Left lung (tissue), 10 donors: ENCODE data around the gene DLX1. TPM values are rescaled to one million over a fixed set of nuclear protein-coding genes. Genes with fewer than 3 reads are reported as not detected.

Experiments used
- ATAC-seq: fragments of 200-7000 bp; cut with Tn5 transposase; one replicate; pipeline ENCODE4 v1.9.1; 2020; ENCODE audit warnings: moderate library complexity
- DNase-seq, 4 donors: peaks; one replicate each; pipeline ENCODE4 v3.0.0-alpha.2; 2013 to 2020
- H3K27ac ChIP-seq, 2 donors: fragments of 200-600 bp; sonication (generic) in 1 of 2; one replicate each; pipeline versions ENCODE4 v1.5.0 to v1.8.0; 2020 to 2021
- H3K27me3 ChIP-seq, 2 donors: fragments of 200-600 bp; sonication (generic) in 1 of 2; one replicate each; pipeline versions ENCODE4 v1.5.0 to v1.8.0; 2020 to 2021
- H3K36me3 ChIP-seq, 2 donors: fragments of 200-600 bp; sonication (generic) in 1 of 2; one replicate each; pipeline versions ENCODE4 v1.5.0 to v1.8.0; 2020 to 2021
- H3K4me1 ChIP-seq, 2 donors: fragments of 200-600 bp; one replicate each; pipeline ENCODE4 v1.8.0; 2021
- H3K4me3 ChIP-seq, 2 donors: fragments of 200-600 bp; sonication (generic) in 1 of 2; one replicate each; pipeline versions ENCODE4 v1.5.0 to v1.8.0; 2020 to 2021; ENCODE audit warnings: mild to moderate bottlenecking in 1 of 2
- H3K9me3 ChIP-seq, 2 donors: fragments of 200-600 bp; sonication (generic) in 1 of 2; one replicate each; pipeline versions ENCODE4 v1.5.0 to v1.8.0; 2020 to 2021
- CTCF ChIP-seq, 2 donors: fragments of 200-600 bp; sonication (generic) in 1 of 2; IDR thresholded peaks; one replicate each; pipeline versions ENCODE4 v1.5.0 to v1.8.0; 2021; ENCODE audit warnings: antibody characterized with exemption in 2 of 2
- intact Hi-C, 2 donors: fragments of 100-400 bp; cut with DNase I; formaldehyde crosslinking; loops; one replicate each; pipeline versions ENCODE4 v1.11.2 to v1.14.2; 2022
- polyA plus RNA-seq, 6 donors: library from polyadenylated mRNA; unstranded; fragments of 120-200 nt; gene quantifications; one replicate each; pipeline ENCODE4 v1.2.1, GENCODE V29; 2013; ENCODE audit not compliant: insufficient read length in 6 of 6
- total RNA-seq, 2 donors: library from RNA; stranded (reverse); fragmentation: NEBNext Ultra II Directional; extraction: Animal tissue kit (Norgen Biotek cat#: 25700); gene quantifications; one replicate each; pipeline ENCODE4 v1.2.1, GENCODE V29; 2021
- donor health status: DM: no; HTN: yes; CAD: no.
- donor health status: DM: no; HTN: no; CAD: no.

Gene DLX1
- total and polyA plus RNA-seq, 8 donors: 0.09 to 0.11 TPM; not detected in 6

DNA sequence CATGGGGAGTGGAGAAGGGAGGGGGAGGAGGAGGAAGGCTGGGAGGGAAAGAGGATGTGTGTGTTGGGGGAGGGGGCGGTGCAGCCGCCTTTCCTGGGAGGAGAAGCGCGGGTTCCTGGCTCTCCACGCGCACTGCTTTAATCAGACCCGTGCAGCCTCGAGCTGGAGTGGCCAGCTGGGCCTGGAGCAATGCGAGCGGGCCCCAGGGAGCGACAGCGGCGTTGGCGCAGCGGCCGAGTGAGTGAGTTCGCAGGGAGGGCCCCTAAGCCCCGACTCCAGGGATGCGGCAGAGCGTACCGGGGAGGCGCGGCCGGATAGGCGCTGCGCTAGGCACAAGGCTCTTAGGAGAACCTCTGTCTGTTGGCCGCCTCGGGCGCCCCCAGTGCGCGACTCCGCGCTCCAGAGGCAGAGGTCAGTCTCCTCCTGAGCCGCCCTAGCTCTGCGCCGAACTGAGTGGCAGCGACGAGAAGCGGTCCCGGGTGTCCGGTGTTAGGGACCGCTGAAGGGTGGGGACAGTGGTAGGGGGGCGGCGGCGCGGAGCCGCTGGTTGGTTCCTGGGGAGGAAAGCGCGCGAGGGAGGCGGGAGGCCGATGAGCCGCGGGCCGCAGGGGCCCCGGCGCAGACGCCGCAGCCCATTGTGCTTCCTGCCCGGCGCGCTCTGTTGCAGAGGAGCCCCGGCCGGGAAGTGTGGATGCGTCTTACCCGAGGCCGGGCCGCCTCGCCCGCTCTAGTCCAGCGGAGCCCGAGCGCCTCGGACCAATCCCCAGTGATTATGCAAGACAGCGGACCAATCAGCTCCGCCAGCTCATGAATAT is 455 bp upstream of the DLX1 start:
- TF ChIP-seq CTCF (IDR thresholded peaks at IDR 0.05): no peak
- Histone ChIP-seq H3K4me1 (peaks cover 17 to 40% of the 10 kb centered on the region in 2 donors), H3K36me3 (no peaks in the 10 kb centered on the region), H3K27ac (no peak overlapping the region), H3K9me3 (no peaks in the 10 kb centered on the region), H3K27me3 (peaks cover 99 to 100% of the 10 kb centered on the region in 2 donors), H3K4me3 (peak overlapping the region; percentile 17 to 46)
- ATAC-seq: peak; percentile 86
- peak in 3 of 4 donors; percentile 72 to 91 (median 87) for DNase-seq
- intact Hi-C loops: no loop called here

DNA sequence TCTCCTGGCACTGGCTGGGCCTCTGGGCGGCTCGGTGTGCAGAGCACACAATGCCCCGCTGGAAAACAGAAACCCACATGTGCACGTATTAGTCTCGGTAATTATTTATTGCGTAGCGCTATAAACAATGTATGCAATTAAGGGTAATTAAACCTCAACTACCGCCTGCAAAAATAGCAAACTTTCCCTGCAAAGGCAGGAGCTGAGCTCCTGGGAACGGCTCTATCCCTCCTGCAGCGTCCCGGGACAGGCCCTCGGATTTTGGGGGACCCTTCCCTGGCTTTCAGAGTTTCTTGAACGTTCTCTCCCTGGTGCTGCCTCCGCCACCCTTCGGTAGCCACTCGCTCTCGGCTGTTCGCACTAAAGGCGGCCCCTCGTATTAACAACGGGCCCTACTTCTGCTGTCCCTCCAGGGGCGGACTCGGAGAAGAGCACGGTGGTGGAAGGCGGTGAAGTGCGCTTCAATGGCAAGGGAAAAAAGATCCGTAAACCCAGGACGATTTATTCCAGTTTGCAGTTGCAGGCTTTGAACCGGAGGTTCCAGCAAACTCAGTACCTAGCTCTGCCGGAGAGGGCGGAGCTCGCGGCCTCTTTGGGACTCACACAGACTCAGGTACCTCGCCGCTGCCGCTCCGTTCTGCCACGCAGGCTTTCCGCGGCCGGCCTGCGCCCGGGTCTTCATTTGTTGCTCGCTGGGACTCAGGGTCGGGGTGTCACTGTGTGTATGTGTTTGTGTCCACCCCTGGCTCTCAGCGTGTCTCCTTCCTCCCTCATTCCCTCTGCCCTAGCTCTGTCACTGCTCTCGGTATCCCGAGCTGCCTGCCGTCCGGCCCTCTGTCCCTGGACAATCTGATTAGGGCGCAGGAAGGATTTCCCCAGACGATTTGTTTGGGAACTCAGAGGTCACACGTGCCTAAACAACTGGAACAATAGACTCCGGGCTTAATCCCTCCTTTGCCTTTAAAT is 1.2 kb downstream of the DLX1 start:
- Histone ChIP-seq H3K9me3 (no peaks in the 10 kb centered on the region), H3K27ac (no peak overlapping the region), H3K36me3 (no peaks in the 10 kb centered on the region), H3K27me3 (peaks cover 99 to 100% of the 10 kb centered on the region in 2 donors), H3K4me3 (no peak overlapping the region), H3K4me1 (peaks cover 17 to 40% of the 10 kb centered on the region in 2 donors)
- no peak for DNase-seq
- intact Hi-C loops: no loop called here
- TF ChIP-seq CTCF (IDR thresholded peaks at IDR 0.05): no peak
- ATAC-seq: peak; percentile 42

GRCh38 chr2:172087207-172087779 is 2.0 kb downstream of the DLX1 start:
- Histone ChIP-seq H3K27me3 (peaks cover 99 to 100% of the 10 kb centered on the region in 2 donors), H3K27ac (no peak overlapping the region), H3K36me3 (no peaks in the 10 kb centered on the region), H3K4me1 (peaks cover 17 to 40% of the 10 kb centered on the region in 2 donors), H3K9me3 (no peaks in the 10 kb centered on the region), H3K4me3 (no peak overlapping the region)
- intact Hi-C loops: no loop called here
- no peak for TF ChIP-seq CTCF (IDR thresholded peaks at IDR 0.05)
- ATAC-seq: no peak
- no peak for DNase-seq

DNA sequence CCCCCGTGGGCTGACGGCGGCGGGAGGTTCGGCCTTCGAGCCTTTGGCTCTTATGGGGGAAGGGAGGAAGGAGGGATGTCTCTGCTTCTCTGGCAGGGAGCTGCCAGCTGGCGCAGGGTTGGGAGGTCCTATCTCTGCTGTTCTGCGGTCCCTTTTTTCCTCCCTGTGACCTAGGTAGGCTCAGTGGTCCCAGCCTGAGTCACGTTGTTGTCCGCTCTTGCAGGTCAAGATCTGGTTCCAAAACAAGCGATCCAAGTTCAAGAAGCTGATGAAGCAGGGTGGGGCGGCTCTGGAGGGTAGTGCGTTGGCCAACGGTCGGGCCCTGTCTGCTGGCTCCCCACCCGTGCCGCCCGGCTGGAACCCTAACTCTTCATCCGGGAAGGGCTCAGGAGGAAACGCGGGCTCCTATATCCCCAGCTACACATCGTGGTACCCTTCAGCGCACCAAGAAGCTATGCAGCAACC is 2.5 kb downstream of the DLX1 start:
- Histone ChIP-seq H3K4me3 (no peak overlapping the region), H3K27me3 (peaks cover 99 to 100% of the 10 kb centered on the region in 2 donors), H3K4me1 (peaks cover 17 to 40% of the 10 kb centered on the region in 2 donors), H3K27ac (no peak overlapping the region), H3K9me3 (no peaks in the 10 kb centered on the region), H3K36me3 (no peaks in the 10 kb centered on the region)
- DNase-seq (no peak), ATAC-seq (no peak)
- intact Hi-C loops: no loop called here
- no peak for TF ChIP-seq CTCF (IDR thresholded peaks at IDR 0.05)
